H1 (cell line): ENCODE results near the gene ZNF483. TPM values are rescaled to one million over a fixed set of nuclear protein-coding genes. Genes with fewer than 3 reads are reported as not detected.

Experiments used
- RNF2 ChIP-seq: fragments of 200-900, 300-1000 bp; sonication (generic); IDR thresholded peaks from 2 replicates; pipeline ENCODE4 v1.7.1; 2016; ENCODE audit warnings: borderline replicate concordance, low read depth, mild to moderate bottlenecking, antibody characterized with exemption, low read length; ENCODE audit not compliant: poor library complexity, severe bottlenecking; ENCODE audit errors: missing control alignments
- polyA plus RNA-seq, 7 experiments: library from polyadenylated mRNA; depleted of rRNA in 3 of 7; stranded (reverse) in 5 of 7; unstranded in 2 of 7; fragments of >200 nt in 5 of 7; fragments of 200-250 nt in 2 of 7; gene quantifications; 1 replicate in 5 of 7; 2 replicates in 1 of 7; 4 replicates in 1 of 7; pipeline versions ENCODE4 v1.2.1 to v1.2.3, GENCODE V29; 2011 to 2013; ENCODE audit warnings: missing spikeins in 2 of 7, mixed read lengths in 2 of 7
- total RNA-seq: library from RNA; stranded (reverse); fragmentation: NEBNext Ultra II Directional; extraction: Animal tissue kit (Norgen Biotek cat#: 25700); gene quantifications from 2 replicates; pipeline ENCODE4 v1.2.1, GENCODE V29; 2021
- TF ChIP-seq, protein P1 (sequence below): fragments of 300-600 bp; sonication (generic); IDR thresholded peaks from 2 replicates; pipeline ENCODE4 v1.7.1; 2012; ENCODE audit warnings: low read length, moderate library complexity, mild to moderate bottlenecking, inconsistent platforms; ENCODE audit not compliant: insufficient replicate concordance

ZNF483 gene
- total and polyA plus RNA-seq, 2 of the 8 experiments (the other 6 are each of a cell fraction or from before 2014, with no cell fraction given), result 4.8 to 83.8 TPM

DNA sequence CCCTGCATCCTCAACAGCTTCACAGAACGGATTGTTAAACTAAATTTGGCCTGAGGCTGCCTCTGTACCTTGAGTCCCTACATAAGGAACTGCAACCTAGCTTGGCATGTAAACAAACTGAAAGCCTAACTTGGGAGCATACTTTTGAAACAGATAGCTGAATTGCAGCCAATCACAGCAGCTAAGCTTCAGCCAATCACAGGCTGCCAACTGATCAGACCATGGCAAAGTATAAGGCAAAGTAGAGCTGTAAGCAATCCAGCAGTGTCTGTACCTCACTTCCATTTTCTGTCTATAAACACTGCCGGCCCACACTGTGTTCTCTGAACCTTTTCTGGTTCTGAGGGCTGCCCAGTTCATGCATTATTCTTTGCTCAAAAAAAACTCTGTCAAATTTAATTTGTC lies 8.9 kb upstream of the ZNF483 start (continued):
- TF ChIP-seq, protein P1, sequence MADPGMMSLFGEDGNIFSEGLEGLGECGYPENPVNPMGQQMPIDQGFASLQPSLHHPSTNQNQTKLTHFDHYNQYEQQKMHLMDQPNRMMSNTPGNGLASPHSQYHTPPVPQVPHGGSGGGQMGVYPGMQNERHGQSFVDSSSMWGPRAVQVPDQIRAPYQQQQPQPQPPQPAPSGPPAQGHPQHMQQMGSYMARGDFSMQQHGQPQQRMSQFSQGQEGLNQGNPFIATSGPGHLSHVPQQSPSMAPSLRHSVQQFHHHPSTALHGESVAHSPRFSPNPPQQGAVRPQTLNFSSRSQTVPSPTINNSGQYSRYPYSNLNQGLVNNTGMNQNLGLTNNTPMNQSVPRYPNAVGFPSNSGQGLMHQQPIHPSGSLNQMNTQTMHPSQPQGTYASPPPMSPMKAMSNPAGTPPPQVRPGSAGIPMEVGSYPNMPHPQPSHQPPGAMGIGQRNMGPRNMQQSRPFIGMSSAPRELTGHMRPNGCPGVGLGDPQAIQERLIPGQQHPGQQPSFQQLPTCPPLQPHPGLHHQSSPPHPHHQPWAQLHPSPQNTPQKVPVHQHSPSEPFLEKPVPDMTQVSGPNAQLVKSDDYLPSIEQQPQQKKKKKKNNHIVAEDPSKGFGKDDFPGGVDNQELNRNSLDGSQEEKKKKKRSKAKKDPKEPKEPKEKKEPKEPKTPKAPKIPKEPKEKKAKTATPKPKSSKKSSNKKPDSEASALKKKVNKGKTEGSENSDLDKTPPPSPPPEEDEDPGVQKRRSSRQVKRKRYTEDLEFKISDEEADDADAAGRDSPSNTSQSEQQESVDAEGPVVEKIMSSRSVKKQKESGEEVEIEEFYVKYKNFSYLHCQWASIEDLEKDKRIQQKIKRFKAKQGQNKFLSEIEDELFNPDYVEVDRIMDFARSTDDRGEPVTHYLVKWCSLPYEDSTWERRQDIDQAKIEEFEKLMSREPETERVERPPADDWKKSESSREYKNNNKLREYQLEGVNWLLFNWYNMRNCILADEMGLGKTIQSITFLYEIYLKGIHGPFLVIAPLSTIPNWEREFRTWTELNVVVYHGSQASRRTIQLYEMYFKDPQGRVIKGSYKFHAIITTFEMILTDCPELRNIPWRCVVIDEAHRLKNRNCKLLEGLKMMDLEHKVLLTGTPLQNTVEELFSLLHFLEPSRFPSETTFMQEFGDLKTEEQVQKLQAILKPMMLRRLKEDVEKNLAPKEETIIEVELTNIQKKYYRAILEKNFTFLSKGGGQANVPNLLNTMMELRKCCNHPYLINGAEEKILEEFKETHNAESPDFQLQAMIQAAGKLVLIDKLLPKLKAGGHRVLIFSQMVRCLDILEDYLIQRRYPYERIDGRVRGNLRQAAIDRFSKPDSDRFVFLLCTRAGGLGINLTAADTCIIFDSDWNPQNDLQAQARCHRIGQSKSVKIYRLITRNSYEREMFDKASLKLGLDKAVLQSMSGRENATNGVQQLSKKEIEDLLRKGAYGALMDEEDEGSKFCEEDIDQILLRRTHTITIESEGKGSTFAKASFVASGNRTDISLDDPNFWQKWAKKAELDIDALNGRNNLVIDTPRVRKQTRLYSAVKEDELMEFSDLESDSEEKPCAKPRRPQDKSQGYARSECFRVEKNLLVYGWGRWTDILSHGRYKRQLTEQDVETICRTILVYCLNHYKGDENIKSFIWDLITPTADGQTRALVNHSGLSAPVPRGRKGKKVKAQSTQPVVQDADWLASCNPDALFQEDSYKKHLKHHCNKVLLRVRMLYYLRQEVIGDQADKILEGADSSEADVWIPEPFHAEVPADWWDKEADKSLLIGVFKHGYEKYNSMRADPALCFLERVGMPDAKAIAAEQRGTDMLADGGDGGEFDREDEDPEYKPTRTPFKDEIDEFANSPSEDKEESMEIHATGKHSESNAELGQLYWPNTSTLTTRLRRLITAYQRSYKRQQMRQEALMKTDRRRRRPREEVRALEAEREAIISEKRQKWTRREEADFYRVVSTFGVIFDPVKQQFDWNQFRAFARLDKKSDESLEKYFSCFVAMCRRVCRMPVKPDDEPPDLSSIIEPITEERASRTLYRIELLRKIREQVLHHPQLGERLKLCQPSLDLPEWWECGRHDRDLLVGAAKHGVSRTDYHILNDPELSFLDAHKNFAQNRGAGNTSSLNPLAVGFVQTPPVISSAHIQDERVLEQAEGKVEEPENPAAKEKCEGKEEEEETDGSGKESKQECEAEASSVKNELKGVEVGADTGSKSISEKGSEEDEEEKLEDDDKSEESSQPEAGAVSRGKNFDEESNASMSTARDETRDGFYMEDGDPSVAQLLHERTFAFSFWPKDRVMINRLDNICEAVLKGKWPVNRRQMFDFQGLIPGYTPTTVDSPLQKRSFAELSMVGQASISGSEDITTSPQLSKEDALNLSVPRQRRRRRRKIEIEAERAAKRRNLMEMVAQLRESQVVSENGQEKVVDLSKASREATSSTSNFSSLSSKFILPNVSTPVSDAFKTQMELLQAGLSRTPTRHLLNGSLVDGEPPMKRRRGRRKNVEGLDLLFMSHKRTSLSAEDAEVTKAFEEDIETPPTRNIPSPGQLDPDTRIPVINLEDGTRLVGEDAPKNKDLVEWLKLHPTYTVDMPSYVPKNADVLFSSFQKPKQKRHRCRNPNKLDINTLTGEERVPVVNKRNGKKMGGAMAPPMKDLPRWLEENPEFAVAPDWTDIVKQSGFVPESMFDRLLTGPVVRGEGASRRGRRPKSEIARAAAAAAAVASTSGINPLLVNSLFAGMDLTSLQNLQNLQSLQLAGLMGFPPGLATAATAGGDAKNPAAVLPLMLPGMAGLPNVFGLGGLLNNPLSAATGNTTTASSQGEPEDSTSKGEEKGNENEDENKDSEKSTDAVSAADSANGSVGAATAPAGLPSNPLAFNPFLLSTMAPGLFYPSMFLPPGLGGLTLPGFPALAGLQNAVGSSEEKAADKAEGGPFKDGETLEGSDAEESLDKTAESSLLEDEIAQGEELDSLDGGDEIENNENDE, result no peak
- no peak for TF ChIP-seq RNF2
